Uterus (tissue), 2 donors: ENCODE results near the gene LTN1.

Experiments used
- CTCF ChIP-seq, 4 experiments: fragments of 200-600 bp in 2 of 4; fragments of 450-650 bp in 2 of 4; sonication (generic) in 2 of 4; IDR thresholded peaks; one replicate each; pipeline ENCODE4 v1.5.1; 2016 to 2019; ENCODE audit warnings: antibody characterized with exemption in 4 of 4, mild to moderate bottlenecking in 2 of 4, moderate library complexity in 1 of 4
- POLR2A ChIP-seq, 2 donors: fragments of 450-650 bp; IDR thresholded peaks; one replicate each; pipeline ENCODE4 v1.6.1; 2016; ENCODE audit warnings: antibody characterized with exemption in 2 of 2, mild to moderate bottlenecking in 1 of 2, moderate library complexity in 1 of 2

- TF ChIP-seq POLR2A (IDR thresholded peaks at IDR 0.05) (no peak), CTCF (IDR thresholded peaks at IDR 0.05) (no peak)
Measured at GRCh38 chr21:28936721-28937120, 56.0 kb downstream of the LTN1 start.
